ENCODE data around the gene HSPA6. TPM values are rescaled to one million over a fixed set of nuclear protein-coding genes. Genes with fewer than 3 reads are reported as not detected.
A peak's percentile ranks its signal among the peaks of the same experiment; 100 is the strongest.
"Not testable (repeated sequence)": the region's sequence is repeated elsewhere in the genome, so short reads cannot be mapped to it uniquely, and the experiment has no call there.

Gene HSPA6
- total and polyA plus RNA-seq, 10 of the 15 experiments (the other 5 are each of a cell fraction or from before 2014, with no cell fraction given), result 0.05 to 8.8 (median 0.66) TPM

GRCh38 chr1:161525918-161526317, 1.6 kb downstream of the HSPA6 start:
- intact Hi-C loops (cut with micrococcal nuclease; ENCODE audit: unreplicated experiment); BruUV-seq (replicated peaks); POLR2A ChIA-PET; DNase-seq (ENCODE audit: low read depth, low spot score); H4K20me1 ChIP-seq (ENCODE audit: control insufficient read depth, insufficient read depth); H3K36me3 ChIP-seq (ENCODE audit: control insufficient read depth in 2 of 2, insufficient read depth in 2 of 2, low read length in 1 of 2); H3K27me3 ChIP-seq (replicated peaks in 1 of 2; ENCODE audit: control insufficient read depth in 2 of 2, insufficient read depth in 2 of 2, low read length in 1 of 2); CTCF ChIA-PET; H3K4me1 ChIP-seq (ENCODE audit: control insufficient read depth, insufficient read depth, low read length); H2AFZ ChIP-seq (ENCODE audit: control insufficient read depth, low read depth, low read length); in situ Hi-C loops (cut with MboI); H3K4me3 ChIP-seq; RAD21 ChIA-PET (ENCODE audit: unreplicated experiment); H3K27ac ChIP-seq (ENCODE audit: control insufficient read depth, insufficient read depth); H3K9ac ChIP-seq (ENCODE audit: control insufficient read depth, insufficient read depth, low read length); SMC1A ChIA-PET (ENCODE audit: uncharacterized antibody, unreplicated experiment); H3K9me3 ChIP-seq (replicated peaks; ENCODE audit: control insufficient read depth, insufficient read depth, low read length); H3K4me2 ChIP-seq (ENCODE audit: control insufficient read depth, insufficient read depth); H3K79me2 ChIP-seq (ENCODE audit: control insufficient read depth, insufficient read depth, low read length); ATAC-seq; FAIRE-seq: not testable (repeated sequence)
- WGBS (ENCODE audit: insufficient coverage, insufficient replicate concordance, low lambda C conversion rate, missing lambda C conversion rate), result 73% methylated on average over 7 of the region's 7 CpGs

DNA sequence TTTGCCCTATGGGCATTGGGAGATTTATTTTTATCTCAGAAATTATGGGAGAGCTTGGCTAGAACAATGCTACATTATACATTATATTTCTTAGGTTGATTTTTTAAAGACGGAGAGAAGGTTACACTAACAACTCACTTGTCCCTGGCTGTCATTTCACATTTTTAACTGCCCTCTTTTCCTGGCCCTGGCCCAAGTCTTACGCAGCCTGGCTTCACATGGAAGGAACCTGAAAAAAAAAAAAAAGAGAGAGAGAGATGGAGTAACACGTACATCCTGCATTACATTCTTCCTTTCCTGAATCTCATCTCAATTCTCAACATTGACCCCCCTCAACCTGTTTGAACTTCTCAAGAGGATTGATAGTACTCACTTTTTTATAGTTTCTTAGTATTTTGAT, 4.2 kb downstream of the HSPA6 start:
- H3K36me3 ChIP-seq (ENCODE audit: control insufficient read depth in 2 of 2, insufficient read depth in 2 of 2, low read length in 1 of 2); H3K9me3 ChIP-seq (replicated peaks; ENCODE audit: control insufficient read depth, insufficient read depth, low read length); H3K27ac ChIP-seq (ENCODE audit: control insufficient read depth, insufficient read depth); H2AFZ ChIP-seq (ENCODE audit: control insufficient read depth, low read depth, low read length); RAD21 ChIA-PET (ENCODE audit: unreplicated experiment); intact Hi-C loops (cut with micrococcal nuclease; ENCODE audit: unreplicated experiment); H3K27me3 ChIP-seq (replicated peaks in 1 of 2; ENCODE audit: control insufficient read depth in 2 of 2, insufficient read depth in 2 of 2, low read length in 1 of 2); H3K9ac ChIP-seq (ENCODE audit: control insufficient read depth, insufficient read depth, low read length); ATAC-seq; CTCF ChIA-PET; SMC1A ChIA-PET (ENCODE audit: uncharacterized antibody, unreplicated experiment); POLR2A ChIA-PET; H3K4me2 ChIP-seq (ENCODE audit: control insufficient read depth, insufficient read depth); BruUV-seq (replicated peaks); H3K4me3 ChIP-seq; FAIRE-seq; H4K20me1 ChIP-seq (ENCODE audit: control insufficient read depth, insufficient read depth); DNase-seq (ENCODE audit: low read depth, low spot score); in situ Hi-C loops (cut with MboI); H3K4me1 ChIP-seq (ENCODE audit: control insufficient read depth, insufficient read depth, low read length); H3K79me2 ChIP-seq (ENCODE audit: control insufficient read depth, insufficient read depth, low read length): not testable (repeated sequence)
- 100% methylated on average over 2 of the region's 3 CpGs for WGBS (ENCODE audit: insufficient coverage, insufficient replicate concordance, low lambda C conversion rate, missing lambda C conversion rate)

- H2AFZ ChIP-seq (ENCODE audit: control insufficient read depth, low read depth, low read length); H3K27me3 ChIP-seq (replicated peaks in 1 of 2; ENCODE audit: control insufficient read depth in 2 of 2, insufficient read depth in 2 of 2, low read length in 1 of 2); H3K9me3 ChIP-seq (replicated peaks; ENCODE audit: control insufficient read depth, insufficient read depth, low read length); H3K4me1 ChIP-seq (ENCODE audit: control insufficient read depth, insufficient read depth, low read length); SMC1A ChIA-PET (ENCODE audit: uncharacterized antibody, unreplicated experiment); H3K36me3 ChIP-seq (ENCODE audit: control insufficient read depth in 2 of 2, insufficient read depth in 2 of 2, low read length in 1 of 2); FAIRE-seq; in situ Hi-C loops (cut with MboI); BruUV-seq (replicated peaks); CTCF ChIA-PET; POLR2A ChIA-PET; H3K9ac ChIP-seq (ENCODE audit: control insufficient read depth, insufficient read depth, low read length); DNase-seq (ENCODE audit: low read depth, low spot score); H3K27ac ChIP-seq (ENCODE audit: control insufficient read depth, insufficient read depth); H3K79me2 ChIP-seq (ENCODE audit: control insufficient read depth, insufficient read depth, low read length); RAD21 ChIA-PET (ENCODE audit: unreplicated experiment); H4K20me1 ChIP-seq (ENCODE audit: control insufficient read depth, insufficient read depth): not testable (repeated sequence)
- ATAC-seq, result peak; percentile 9; the same call in 2 of the 3 replicates
- 49% methylated on average over 17 of the region's 19 CpGs for WGBS (ENCODE audit: insufficient coverage, insufficient replicate concordance, low lambda C conversion rate, missing lambda C conversion rate)
- Histone ChIP-seq H3K4me2 (ENCODE audit: control insufficient read depth, insufficient read depth) (peak overlapping the region; percentile 74), H3K4me3 (0 out of 2 replicates have a peak overlapping the region, but pooled peaks have one; percentile 32)
- intact Hi-C loops (cut with micrococcal nuclease; ENCODE audit: unreplicated experiment), result loop anchor here (10.0 kb wide), 1 partner anchor 135 kb away; no protein-coding TSS in a partner anchor
Observed at GRCh38 chr1:161529463-161530104, 5.2 kb downstream of the HSPA6 start.

Measured in GM12878 (cell line).